Measurements from ENCODE around the gene PLA2G7.

GRCh38 chr6:46755865-46756264, 20.7 kb upstream of the PLA2G7 start:
- TF ChIP-seq ZNF70 (CRISPR knock-in tag; IDR thresholded peaks at IDR 0.05) (no peak), POU6F1 (CRISPR knock-in tag; IDR thresholded peaks at IDR 0.05; ENCODE audit: borderline replicate concordance, low read depth) (no peak), CREB5 (CRISPR knock-in tag; IDR thresholded peaks at IDR 0.05; ENCODE audit: low read depth) (no peak), PATZ1 (CRISPR knock-in tag; IDR thresholded peaks at IDR 0.05; ENCODE audit: borderline replicate concordance) (no peak), TSHZ2 (CRISPR knock-in tag; IDR thresholded peaks at IDR 0.05) (no peak), ZFP3 (CRISPR knock-in tag; IDR thresholded peaks at IDR 0.05) (no peak), SNAI2 (CRISPR knock-in tag; IDR thresholded peaks at IDR 0.05) (no peak), ZFP30 (CRISPR knock-in tag; IDR thresholded peaks at IDR 0.05) (no peak)
